Heart left ventricle (tissue), 16 donors: ENCODE measurements around the gene WIPF3. TPM values are rescaled to one million over a fixed set of nuclear protein-coding genes. Genes with fewer than 3 reads are reported as not detected.

Experiments
- ATAC-seq, 4 donors: fragments of 200-7000 bp; cut with Tn5 transposase; one replicate each; pipeline ENCODE4 v1.9.1; 2020 to 2022; ENCODE audit warnings: moderate library complexity in 4 of 4, mild to moderate bottlenecking in 3 of 4, moderate number of reproducible peaks in 1 of 4
- DNase-seq, 5 donors: peaks; one replicate each; pipeline ENCODE4 v3.0.0-alpha.2; 2020
- H3K27ac ChIP-seq, 12 donors: fragments of 200-600 bp; sonication (generic) in 4 of 12; one replicate each; pipeline versions ENCODE4 v1.5.0 to v1.8.0; 2016 to 2022; ENCODE audit warnings: mild to moderate bottlenecking in 2 of 12
- H3K27me3 ChIP-seq, 9 donors: fragments of 200-600 bp; sonication (generic) in 2 of 9; one replicate each; pipeline versions ENCODE4 v1.5.1 to v1.8.0; 2016 to 2022; ENCODE audit warnings: mild to moderate bottlenecking in 3 of 9
- H3K36me3 ChIP-seq, 9 donors: fragments of 200-600 bp; sonication (generic) in 2 of 9; one replicate each; pipeline versions ENCODE4 v1.5.0 to v1.8.0; 2018 to 2022; ENCODE audit warnings: mild to moderate bottlenecking in 2 of 9
- H3K4me1 ChIP-seq, 12 donors: fragments of 200-600 bp; sonication (generic) in 4 of 12; one replicate each; pipeline versions ENCODE4 v1.5.0 to v1.8.0; 2016 to 2022; ENCODE audit warnings: mild to moderate bottlenecking in 3 of 12
- H3K4me3 ChIP-seq, 12 donors: fragments of 200-600 bp; sonication (generic) in 4 of 12; one replicate each; pipeline versions ENCODE4 v1.5.0 to v1.8.0; 2017 to 2022; ENCODE audit warnings: mild to moderate bottlenecking in 9 of 12, moderate library complexity in 4 of 12
- H3K9me3 ChIP-seq, 12 donors: fragments of 200-600 bp; sonication (generic) in 4 of 12; one replicate each; pipeline versions ENCODE4 v1.5.0 to v1.8.0; 2016 to 2022; ENCODE audit warnings: mild to moderate bottlenecking in 1 of 12
- CTCF ChIP-seq, 12 donors: fragments of 200-600 bp; sonication (generic) in 4 of 12; IDR thresholded peaks; one replicate each; pipeline versions ENCODE4 v1.5.0 to v1.8.0; 2018 to 2022; ENCODE audit warnings: antibody characterized with exemption in 12 of 12, mild to moderate bottlenecking in 5 of 12
- POLR2A ChIP-seq, 2 donors: fragments of 450-650 bp; IDR thresholded peaks; one replicate each; pipeline ENCODE4 v1.6.1; 2017; ENCODE audit warnings: antibody characterized with exemption in 2 of 2, mild to moderate bottlenecking in 2 of 2, moderate library complexity in 2 of 2
- WGBS, 4 donors: extraction: QIAGEN DNeasy Blood & Tissue Kit in 2 of 4; methylation state at CpG; one replicate each; pipeline versions ENCODE4 v1.1.5 to v1.1.7; 2013 to 2018; 5-methylcytosine and 5-hydroxymethylcytosine counted together
- intact Hi-C, 10 donors: fragments of 100-400 bp; cut with DNase I; formaldehyde crosslinking; loops; one replicate each; pipeline versions ENCODE4 v1.11.1 to v1.14.2; 2022
- polyA plus RNA-seq, 2 donors: library from polyadenylated mRNA; stranded (reverse); fragments of 200-250 nt; gene quantifications; one replicate each; pipeline ENCODE4 v1.2.3, GENCODE V29; 2013
- total RNA-seq, 9 donors: library from RNA; depleted of rRNA in 2 of 9; stranded (reverse); fragments of >200 nt in 2 of 9; fragmentation: NEBNext Ultra II Directional in 3 of 9; extraction: Animal tissue kit (Norgen Biotek cat#: 25700) in 3 of 9; gene quantifications; one replicate each; pipeline versions ENCODE4 v1.1.0 to v1.2.4, GENCODE V29; 2016 to 2023
- donor health status: ischemic (EF 13 %, LVEDD 7.1; RV severe dilation, severe dysfunction).
- donor health status: healthy with polysubstance abuse.
- donor health status: DM: no; HTN: yes; CAD: no.
- donor health status: DM: no; HTN: no; CAD: no.
- donor health status: ischemic (EF 25% LVEDD 6.9; RV normal size, moderate dysfunction).
- donor health status: ischemic (EF 25% LVEDD 5.7; RV mildly dilated, moderate dysfunction).
- donor health status: healthy.
- donor health status: DM: yes; HTN: yes; CAD: no.
- donor health status: ischemic (EF 35%, LVEDD 5.7; RV mildly dilated, moderate dysfunction).
- donor health status: nonischemic (EF 11% LVEDD 7.7; RV severe dilation, severe dysfunction).
- donor health status: DM: yes; HTN: yes; CAD: no.
- donor health status: PGD.
- donor health status: ischemic (EF 29% LVEDD 5.4; RV normal size, mild dysfunction).
- donor health status: nonischemic (EF 23%, LVEDD 6.1; RV moderate dilation, normal function).

The WIPF3 gene
- total and polyA plus RNA-seq, 11 donors, result 1.2 to 16.5 (median 6.8) TPM

DNA sequence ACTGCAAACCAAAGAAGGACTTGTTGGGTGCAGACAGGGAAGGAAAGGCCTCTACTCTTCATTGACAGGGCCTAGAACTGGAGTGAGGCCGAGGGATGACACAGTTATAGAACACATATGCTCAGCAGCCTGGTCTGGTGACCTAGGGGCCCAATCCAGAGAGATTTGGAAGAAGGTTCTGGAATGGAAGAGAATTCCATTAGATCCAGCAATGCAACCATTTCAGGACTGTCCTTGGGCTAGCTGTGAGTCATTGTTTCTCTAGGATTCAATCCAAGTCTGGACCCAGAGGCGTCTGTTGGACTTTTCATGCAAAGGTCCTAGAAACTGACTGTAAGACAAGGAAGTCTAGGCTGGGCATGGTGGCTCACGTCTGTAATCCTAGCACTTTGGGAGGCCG is 59.2 kb downstream of the WIPF3 start:
- H3K4me3 ChIP-seq, result no peak overlapping the region
- 36 to 81% (median 64%) methylated on average over 4 of the region's 4 CpGs for WGBS, 4 donors
- peak; percentile 46 to 83 (median 73) for ATAC-seq
- intact Hi-C loops, result loop anchor here in 2 of 10 donors (5.0 kb wide), 1 partner anchor 58 kb away; the partner anchor contains the start of gene WIPF3 (in 2 of the 2)
- H3K27ac ChIP-seq, result peak overlapping the region in 8 of 12 donors; percentile 8 to 73 (median 60)
- no peaks in the 10 kb centered on the region for H3K27me3 ChIP-seq
- TF ChIP-seq POLR2A (IDR thresholded peaks at IDR 0.05) (no peak), CTCF (IDR thresholded peaks at IDR 0.05) (no peak)
- H3K4me1 ChIP-seq, result peaks cover 0 to 36% (median 26%) of the 10 kb centered on the region in 12 donors
- H3K9me3 ChIP-seq, result no peaks in the 10 kb centered on the region
- H3K36me3 ChIP-seq, result no peaks in the 10 kb centered on the region
- DNase-seq, result peak in 3 of 5 donors; percentile 31 to 66 (median 62)

- intact Hi-C loops, result loop anchor here in 2 of 10 donors (5.0 kb wide), 1 partner anchor 59 kb away; the partner anchor contains the start of gene WIPF3 (in 2 of the 2)
These were observed 60.2 kb downstream of the WIPF3 start for GRCh38 chr7:29866490-29866930.

GRCh38 chr7:29871787-29872398 is 65.6 kb downstream of the WIPF3 start:
- no peaks in the 10 kb centered on the region for H3K9me3 ChIP-seq
- H3K4me1 ChIP-seq, result peaks cover 0 to 3% (median 2%) of the 10 kb centered on the region in 12 donors
- no peaks in the 10 kb centered on the region for H3K36me3 ChIP-seq
- DNase-seq (no peak), ATAC-seq (no peak)
- TF ChIP-seq CTCF (IDR thresholded peaks at IDR 0.05) (no peak), POLR2A (IDR thresholded peaks at IDR 0.05) (no peak)
- no peak overlapping the region for H3K4me3 ChIP-seq
- no peaks in the 10 kb centered on the region for H3K27me3 ChIP-seq
- H3K27ac ChIP-seq, result no peak overlapping the region
- WGBS, 4 donors, result 67 to 75% (median 69%) methylated on average over 5 of the region's 5 CpGs
- intact Hi-C loops, result loop anchor here in 1 of 10 donors (5.0 kb wide), 1 partner anchor 50 kb away; no protein-coding TSS in a partner anchor

More at GRCh38 chr7:29866490-29866930, 60.2 kb downstream of the WIPF3 start:
- Histone ChIP-seq H3K27ac (peak overlapping the region in 9 of 12 donors; percentile 44 to 73 (median 55)), H3K36me3 (no peaks in the 10 kb centered on the region), H3K4me3 (no peak overlapping the region), H3K27me3 (no peaks in the 10 kb centered on the region), H3K9me3 (no peaks in the 10 kb centered on the region), H3K4me1 (peaks cover 0 to 34% (median 26%) of the 10 kb centered on the region in 12 donors)
- TF ChIP-seq POLR2A (IDR thresholded peaks at IDR 0.05) (no peak), CTCF (IDR thresholded peaks at IDR 0.05) (no peak)
- WGBS, 4 donors, result 22 to 33% (median 26%) methylated on average over 3 of the region's 3 CpGs
- ATAC-seq (peak; percentile 80 to 92 (median 85)), DNase-seq (peak; percentile 39 to 69 (median 67))

DNA sequence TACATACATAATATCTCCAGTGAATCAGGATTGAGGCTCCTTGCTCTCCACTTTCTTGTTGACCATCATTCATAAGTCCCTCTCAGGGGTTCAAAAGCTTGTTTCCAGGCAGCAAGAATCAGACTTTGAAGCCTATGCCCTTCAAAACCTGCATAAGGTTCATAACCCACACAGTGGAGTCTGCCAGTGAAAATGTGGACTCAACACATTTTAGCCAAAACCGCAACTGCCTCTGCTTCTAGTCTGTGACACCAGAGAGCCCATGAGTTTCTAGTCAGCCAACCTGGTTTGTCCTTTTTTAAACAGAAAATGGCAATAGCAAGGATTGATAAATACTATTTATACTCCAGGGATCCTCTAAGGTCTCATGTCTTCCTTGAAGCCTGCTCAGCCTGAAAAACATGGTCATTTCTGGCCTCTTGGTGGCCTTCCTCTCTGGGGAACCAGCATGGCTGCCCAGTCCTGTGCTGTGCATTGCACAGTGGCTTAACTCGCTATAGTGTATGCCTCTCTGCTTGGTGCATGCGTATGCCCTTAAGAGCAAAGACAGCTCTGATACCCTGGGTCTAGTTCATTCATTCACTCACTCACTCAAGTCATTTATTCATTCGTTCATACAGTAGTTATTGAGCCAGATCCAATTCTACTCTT is 67.5 kb downstream of the WIPF3 start:
- peaks cover 0 to 9% (median 0%) of the 10 kb centered on the region in 12 donors for H3K4me1 ChIP-seq
- no peak overlapping the region for H3K4me3 ChIP-seq
- no peaks in the 10 kb centered on the region for H3K36me3 ChIP-seq
- ATAC-seq (no peak), DNase-seq (no peak)
- no peaks in the 10 kb centered on the region for H3K9me3 ChIP-seq
- H3K27ac ChIP-seq, result no peak overlapping the region
- TF ChIP-seq POLR2A (IDR thresholded peaks at IDR 0.05) (no peak), CTCF (IDR thresholded peaks at IDR 0.05) (no peak)
- 89 to 95% (median 93%) methylated on average over 4 of the region's 4 CpGs for WGBS, 4 donors
- no peaks in the 10 kb centered on the region for H3K27me3 ChIP-seq
- intact Hi-C loops, result loop anchor here in 1 of 10 donors (5.0 kb wide), 1 partner anchor 49 kb away; no protein-coding TSS in a partner anchor
